Limb (tissue), 2 donors: ENCODE measurements around the gene HDAC4.

Source experiments
- DNase-seq, 2 donors: peaks; one replicate each; pipeline ENCODE4 v3.0.0-alpha.2; 2016; ENCODE audit errors: extremely low spot score in 2 of 2

The HDAC4 gene

DNA sequence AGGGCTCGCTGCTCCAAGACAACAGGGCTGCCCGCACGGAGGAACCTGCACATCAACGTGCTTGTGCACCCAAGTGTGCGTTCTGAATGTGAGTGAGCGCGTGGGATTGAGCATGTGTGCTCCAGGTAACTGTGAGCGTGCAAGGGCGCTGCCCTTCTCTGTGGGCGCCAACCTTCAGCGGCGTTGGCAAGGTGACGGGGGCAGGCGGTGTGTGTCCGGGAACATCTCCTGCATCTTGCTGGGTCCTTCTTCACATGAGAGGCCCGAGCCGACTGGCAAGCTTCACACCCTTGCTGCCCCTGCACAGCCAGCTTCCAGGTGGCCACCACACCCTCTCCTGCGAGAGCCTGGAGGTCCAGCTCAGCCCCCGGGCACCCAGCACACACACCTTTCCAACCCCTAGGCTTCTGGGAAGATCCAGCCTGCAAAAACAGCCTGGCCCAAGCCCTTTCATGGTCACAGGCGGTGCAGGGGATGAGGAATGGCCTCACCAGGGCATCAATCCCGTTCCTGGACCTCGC, 220.9 kb downstream of the HDAC4 start:
- no peak for DNase-seq

DNA sequence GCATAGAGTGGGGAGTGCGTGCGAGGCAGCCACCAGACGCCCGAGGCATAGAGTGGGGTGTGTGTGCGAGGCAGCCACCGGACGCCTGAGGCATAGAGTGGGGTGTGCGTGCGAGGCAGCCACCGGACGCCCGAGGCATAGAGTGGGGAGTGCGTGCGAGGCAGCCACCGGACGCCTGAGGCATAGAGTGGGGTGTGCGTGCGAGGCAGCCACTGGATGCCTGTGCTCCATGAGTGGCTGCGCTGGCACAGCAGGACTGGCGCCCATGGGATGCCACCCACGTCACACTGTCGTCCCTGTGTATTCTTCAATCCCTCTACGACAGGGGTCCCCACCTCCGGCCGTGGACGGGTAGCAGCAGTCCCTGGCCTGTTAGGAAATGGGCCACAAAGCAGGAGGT, 221.9 kb downstream of the HDAC4 start:
- no peak for DNase-seq

DNA sequence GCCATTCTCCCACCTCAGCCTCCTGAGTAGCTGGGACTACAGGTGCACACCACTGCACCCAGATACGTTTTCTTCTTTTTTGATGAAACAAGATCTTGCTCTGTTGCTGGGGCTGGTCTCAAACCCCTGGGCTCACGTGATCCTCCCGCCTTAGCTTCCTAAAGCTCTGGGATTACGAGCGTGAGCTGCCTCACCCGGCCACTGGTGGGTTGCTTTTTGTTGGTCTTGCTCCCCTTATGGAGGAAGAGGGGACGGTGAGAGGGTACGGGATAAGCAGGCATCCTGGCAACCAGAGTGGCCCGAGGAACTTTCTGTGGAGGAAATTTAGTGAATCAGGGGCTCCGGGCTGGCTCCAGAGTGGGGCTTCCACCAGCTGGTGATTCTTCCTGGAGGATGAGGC, 222.3 kb downstream of the HDAC4 start:
- peak in 1 of 2 donors; percentile 6 for DNase-seq

DNA sequence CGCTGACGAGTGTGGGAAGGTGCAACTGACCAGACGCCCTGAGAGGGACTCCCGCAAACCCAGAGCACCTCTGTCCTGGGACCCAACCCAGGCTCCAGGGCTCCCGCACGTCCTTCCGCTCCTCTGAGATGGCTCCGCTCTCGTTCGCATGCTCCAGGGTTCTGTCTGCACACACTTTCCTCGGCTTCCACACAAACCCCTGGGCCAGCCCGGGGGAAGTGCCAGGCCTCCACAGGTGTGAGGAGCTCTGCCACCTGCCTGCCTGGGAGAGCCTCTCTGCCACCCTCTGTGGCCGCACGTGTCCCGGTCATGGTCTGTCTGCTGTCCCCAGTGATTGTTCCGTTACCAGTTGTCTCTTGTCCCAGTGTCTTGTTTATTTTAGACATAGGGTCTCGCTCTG, 222.9 kb downstream of the HDAC4 start:
- DNase-seq: peak in 1 of 2 donors; percentile 7

DNA sequence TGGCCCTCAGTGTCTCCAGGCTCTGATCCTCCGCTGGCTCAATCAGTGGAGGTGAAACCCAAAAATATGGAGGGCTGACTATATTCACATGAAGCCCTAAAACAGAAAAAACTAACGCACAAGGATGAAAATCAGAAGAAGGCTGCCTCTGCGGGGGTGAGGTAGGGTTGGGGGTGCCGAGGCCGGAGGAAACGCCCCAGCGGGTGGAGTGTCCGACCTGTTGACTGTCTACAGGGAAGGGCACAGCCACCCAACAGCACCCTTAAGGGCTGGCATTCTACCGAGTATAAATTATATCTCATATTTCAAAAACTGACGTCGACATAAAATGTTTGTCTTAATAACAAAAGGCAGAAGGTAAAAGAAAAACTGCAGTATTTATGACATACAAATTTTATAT, 223.5 kb downstream of the HDAC4 start:
- no peak for DNase-seq

DNA sequence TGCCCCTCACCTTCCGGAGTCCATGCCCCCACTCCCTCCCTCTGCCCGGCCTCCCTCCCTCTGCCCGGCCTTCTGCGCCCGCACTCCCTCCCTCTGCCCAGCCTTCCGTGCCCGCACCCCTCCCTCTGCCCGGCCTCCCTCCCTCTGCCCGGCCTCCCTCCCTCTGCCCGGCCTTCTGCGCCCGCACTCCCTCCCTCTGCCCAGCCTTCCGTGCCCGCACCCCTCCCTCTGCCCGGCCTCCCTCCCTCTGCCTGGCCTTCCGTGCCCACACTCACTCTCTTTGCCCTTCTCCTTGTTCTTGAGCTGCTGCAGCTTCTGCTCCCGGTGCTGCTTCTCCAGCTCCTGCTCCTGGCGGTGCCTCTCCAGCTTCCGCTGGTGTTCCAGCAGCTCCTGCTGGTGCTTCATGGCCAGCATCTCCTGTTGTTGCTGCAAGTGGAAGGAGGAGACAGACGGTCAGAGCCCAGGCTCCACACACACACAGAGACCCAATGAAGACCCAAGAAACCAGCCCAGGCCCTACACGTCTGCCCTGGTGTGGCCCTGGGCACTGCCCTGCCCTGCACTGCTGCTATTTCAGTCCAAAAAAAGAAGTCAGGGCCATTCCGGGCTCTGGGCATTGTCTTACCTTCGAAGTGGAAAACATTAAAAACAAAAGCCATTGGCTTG, 224.5 kb downstream of the HDAC4 start:
- peak in 1 of 2 donors; percentile 11 for DNase-seq

DNA sequence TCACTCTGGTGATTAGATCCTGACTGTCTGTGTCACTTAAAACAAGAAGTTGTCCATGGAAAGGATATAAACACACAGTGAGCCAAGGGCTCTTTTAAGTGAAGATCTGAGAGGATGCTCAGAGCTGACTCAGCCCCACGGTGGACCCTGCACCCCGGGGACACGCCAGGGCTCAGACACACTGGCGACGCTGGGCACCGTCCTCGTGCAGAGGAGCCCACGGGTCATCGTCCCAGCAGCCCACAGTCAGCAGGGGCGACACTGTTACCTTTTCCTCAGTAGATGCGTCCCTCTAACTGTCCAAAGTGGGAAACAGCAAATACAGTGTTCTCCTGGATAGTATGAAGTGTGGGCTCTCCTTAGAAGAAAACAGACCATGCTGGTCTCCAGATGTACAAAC, 225.6 kb downstream of the HDAC4 start:
- DNase-seq: peak in 1 of 2 donors; percentile 4

DNA sequence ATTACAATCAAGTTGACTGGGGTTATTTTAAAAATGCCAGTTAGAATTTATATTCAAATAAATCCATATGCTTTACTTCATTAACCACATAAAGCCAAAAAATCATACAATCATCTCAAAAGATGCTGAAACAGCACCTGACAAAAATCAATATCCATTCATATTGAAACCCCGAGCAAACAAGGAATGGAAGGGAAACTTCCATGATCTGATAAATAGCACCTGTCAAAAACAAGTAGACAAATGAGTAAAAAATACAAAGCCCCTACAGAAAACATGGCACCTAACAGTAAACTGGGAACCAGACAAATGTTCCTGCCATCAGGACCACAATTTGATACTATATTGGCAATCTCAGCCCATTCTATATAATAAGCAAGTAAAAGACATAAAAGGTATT, 227.5 kb downstream of the HDAC4 start:
- no peak for DNase-seq

DNA sequence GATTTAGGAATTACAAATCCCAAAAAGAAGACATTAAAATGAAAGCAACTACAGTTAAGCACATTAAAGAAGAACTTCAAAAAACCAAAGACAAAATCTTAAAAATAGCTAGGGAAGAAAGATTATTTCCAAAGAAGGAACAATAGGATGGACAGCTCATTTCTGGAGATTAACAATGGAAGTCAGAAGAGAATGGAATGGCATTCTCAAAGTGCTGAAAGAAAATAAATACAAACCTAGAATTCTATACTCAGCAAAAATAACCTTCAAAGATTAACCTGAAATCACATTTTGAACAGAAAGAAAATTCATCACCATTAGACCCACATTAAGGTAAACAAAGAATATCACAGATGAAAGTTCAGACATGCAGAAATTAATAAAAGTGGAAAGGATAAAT, 229.2 kb downstream of the HDAC4 start:
- DNase-seq: no peak

DNA sequence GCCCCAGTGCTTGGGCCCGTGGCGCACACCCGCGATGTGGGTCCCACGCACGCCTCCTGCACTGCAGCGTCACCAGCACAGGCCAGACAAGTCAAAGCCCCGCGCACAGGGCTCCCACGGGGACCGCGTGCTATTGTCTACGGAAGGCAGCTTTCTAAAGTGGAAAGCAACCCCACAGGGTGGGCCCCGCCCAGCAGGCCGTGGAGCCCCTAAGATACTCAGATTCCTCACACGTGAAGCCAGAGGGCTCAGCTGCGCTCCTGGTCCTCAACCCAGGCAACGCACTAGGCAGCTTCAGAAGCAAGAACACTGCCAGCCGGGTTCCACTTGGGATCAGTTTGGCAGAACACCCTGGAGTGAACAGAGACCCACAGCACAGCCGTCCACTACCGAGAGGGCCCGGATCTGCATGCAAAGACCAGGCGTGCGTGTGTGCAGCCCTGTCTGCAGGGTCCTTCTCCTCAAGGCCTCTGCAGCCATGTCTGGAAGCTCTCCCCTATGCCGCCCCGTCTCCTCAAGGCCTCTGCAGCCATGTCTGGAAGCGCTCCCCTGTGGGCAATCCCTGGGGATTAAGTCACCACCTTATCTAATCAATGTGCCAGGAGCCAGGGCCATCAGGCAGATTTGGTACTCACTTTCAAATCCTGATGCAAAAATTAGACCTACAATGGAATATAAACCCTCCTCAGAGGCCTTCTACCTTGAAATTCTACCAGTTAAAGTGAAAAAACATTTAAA, 231.3 kb downstream of the HDAC4 start:
- peak in 1 of 2 donors; percentile 15 for DNase-seq

DNA sequence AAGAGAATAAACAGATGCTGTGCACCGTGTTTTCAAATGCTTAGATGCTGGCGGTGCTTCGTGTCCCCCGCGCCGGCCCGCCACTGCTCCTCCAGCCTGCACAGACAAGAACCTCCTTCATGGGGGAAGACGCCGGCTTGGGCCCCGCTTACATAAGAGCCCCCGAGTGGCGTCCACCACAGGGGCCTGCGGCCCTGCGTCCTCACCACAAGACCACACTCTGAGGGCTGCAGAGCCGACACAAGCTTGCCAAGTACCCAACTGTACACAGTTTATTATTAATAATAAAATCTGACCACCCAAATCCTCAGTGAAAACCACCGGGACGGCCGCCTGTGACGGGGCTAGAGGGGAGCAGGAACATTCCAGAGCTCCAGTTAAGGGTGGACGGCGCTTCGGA, 232.2 kb downstream of the HDAC4 start:
- peak in 1 of 2 donors; percentile 22 for DNase-seq

DNA sequence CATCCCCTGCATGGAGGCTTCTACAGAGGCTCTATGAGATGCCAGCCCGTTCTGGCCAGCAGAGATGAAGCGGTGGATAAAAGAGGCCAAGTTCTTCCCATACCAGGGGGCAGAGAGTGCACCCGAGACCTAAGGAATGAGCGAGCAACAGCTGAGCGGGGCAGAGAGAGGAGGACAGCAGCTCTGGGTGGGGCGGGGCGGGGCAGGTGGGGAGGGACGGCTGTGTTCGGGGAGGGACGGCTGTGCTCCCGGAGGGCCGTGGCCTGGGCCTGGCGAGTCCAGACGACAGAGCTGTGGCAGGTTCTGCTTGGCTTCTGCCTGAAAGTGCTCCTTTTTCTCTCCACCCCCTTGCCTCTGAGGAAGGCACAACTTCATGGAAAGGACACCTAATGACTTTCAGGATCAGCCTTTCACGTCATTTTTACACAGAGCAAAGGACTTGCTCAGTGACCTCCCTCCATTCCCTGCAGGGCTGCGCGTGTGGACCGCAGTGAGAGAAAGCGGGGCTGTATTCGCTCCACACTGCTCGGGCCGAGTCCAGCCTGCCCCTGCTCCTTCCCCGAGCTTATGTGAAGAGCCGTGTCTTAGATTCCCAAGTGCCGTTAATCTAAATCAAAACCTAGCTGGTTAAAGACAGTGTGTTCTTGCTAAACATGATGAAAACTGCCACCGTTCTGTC, 232.9 kb downstream of the HDAC4 start:
- DNase-seq: peak in 1 of 2 donors; percentile 32

DNA sequence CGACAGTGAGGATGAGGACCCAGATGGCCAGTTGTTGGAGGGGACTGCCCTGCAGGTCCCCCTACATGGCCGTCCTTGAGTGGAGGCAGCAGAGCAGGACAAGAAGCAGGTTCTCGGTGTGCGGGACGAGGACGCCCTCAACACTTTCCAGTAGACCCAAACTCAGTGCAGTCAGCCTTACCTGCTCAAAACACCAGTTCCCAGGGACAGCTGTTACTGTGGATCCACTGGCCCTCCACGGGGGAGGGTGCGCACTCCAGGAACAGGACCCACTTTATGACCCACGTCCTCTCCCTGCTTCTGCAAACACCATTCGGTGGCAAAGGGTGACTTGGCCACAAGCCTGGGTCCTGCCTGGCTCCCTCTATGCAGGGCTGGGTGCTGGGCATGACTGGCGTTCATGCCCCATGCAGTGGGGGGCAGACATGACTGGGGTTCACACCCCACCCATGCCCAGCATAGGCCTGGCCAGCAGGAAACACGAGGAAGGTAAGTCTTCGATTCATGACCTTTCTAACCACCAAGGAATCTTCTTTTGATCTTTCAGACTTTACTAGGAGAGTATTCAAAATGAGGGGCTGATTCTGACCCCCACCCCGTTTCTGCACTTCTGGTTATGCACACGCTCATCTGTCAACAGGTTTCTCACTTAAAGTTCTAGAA, 233.7 kb downstream of the HDAC4 start:
- DNase-seq: peak in 1 of 2 donors; percentile 17

DNA sequence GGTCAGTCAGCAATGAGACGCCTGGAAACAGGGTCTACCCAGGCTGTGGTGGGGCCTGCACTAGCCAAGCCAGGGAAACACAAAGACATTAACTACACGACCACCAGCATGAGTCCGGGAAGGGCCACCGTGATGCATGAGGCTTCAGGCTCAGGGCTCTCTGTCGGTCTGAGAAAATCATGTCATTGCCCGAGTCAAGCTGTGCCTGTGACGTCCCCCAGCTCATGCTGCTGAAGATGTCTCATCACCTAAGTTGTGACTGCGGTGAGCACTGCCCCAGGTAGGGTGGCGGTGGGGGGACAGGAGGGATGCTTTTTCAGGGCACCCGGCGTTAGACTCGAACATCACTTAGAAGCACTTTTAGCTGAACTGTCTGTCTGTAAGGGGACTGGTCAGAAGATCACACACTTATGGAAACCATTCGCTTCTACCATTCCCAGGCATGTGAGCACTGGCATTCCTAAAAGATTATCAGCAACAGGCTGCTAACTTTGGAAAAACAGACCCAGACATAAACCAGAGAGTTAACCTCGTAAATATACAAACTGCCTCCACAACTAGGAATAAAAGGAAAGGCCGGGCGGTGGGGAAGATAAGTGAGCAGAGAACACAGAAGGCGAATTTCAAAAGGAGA, 234.5 kb downstream of the HDAC4 start:
- DNase-seq: peak in 1 of 2 donors; percentile 13

DNA sequence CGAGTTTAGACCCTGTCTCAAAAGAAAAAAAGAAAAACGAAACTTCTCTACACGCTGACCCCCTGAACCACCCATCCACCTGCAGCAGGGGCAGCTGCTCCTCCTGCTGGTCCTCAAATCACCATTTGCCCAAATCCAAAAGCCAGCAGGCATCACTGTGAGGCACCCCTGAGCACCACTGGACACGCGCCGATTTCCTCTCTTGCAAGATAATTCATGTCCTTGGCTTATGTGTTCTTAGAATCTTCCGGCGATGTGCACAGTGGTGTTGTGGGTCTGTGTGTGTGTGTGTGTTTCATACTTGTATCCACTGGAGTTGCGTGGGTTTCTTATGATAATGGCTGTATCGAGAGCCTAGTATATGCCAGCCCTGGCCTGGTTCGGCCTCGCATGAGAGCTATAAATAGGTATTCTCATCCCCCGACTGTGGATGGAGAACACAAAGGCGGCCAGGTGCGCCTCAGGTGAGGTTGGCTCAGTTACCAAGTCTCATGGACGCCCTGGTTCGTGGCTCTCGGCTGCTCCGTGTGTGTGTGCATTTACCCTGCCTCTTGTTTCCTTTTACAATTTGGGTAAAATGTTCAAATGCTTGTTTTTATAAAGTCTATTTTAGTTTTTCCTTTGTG, 235.5 kb downstream of the HDAC4 start:
- DNase-seq: peak in 1 of 2 donors; percentile 11

DNA sequence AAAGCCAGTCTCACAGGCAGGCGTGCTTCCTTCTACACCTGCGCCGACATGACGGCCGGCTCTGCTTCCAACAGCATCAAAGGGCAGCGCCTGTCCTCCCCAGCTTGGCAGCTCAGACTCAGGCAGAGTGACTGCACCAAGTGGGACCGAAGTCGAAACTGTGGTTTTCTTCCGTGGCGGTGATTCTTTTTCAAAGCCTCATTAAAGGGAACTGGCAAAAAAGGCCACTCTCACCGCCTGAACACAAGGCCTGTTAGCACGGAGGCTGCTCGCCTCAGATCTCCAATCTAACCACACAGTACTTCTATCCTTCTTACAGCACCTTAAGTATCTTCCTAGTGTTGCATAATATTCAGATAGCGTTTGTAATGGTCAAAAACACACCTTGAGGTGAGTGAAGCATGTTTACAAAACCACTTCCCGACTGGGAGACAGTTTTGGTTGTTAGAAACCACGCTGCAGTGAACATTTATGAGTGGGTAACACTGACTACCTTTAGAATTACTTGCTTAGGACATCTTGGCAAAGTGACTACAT, 236.4 kb downstream of the HDAC4 start:
- DNase-seq: no peak

DNA sequence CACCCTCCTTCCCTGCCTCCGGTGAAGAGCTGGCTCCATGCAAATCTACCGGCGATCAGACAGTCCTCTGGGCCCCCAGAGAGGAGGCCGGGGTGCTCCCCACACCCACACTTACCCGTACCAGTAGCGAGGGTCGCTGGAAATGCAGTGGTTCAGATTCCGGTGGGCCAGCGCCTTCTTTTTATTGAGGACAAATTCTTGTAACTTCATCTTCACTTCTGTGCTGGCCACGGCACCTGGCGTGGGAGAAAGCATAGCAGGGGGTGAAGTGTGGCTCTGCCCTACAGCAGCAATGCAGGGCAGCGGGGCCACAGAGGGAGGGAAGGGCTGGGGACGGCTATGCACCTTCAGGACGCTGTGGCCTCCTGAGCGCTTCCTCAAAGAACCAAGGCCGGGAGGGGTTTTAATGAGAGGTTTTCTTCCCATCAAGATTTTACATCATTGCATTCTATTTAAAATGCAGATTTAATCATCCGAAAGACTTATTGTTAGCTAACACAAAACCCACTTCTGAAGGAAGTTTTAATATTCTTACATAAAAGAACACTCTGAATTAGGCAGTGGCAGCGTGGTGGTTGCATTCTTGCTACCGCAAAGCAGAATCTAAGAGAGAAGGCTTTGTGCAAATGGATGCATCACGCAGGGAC, 237.0 kb downstream of the HDAC4 start:
- DNase-seq: no peak

DNA sequence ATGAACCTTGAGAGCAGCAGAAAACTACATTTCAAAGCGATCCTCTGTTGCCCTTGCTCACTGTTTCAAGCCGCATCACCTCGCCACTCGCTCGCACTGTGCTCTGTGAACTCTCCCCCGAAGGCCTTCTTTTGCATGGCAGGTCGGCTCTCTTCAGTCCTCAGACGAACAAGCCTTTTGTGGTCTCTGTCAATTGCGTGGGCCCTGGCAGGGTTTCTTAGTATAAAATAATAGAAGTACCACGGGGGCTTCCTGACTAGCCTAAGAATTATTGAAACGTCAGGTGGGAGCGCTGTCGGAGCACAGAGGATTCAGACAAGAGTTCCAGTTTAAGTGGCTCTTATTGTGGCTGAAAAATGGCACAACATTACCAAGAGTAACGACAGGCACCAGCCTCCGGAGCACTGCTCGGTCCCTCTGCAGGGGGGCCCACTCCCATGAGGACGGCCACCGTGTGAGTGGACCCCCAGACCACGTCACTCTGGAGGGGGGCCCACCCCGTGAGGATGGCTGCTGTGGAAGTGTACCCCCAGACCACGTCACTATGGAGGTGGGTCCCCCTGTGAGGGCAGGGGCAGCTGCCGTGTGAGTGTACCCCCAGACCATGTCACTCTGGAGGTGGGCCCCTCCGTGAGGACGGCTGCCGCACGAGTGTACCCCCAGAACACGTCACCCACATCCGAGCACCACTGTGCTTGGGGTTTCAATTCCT, 237.7 kb downstream of the HDAC4 start:
- peak in 1 of 2 donors; percentile 6 for DNase-seq

DNA sequence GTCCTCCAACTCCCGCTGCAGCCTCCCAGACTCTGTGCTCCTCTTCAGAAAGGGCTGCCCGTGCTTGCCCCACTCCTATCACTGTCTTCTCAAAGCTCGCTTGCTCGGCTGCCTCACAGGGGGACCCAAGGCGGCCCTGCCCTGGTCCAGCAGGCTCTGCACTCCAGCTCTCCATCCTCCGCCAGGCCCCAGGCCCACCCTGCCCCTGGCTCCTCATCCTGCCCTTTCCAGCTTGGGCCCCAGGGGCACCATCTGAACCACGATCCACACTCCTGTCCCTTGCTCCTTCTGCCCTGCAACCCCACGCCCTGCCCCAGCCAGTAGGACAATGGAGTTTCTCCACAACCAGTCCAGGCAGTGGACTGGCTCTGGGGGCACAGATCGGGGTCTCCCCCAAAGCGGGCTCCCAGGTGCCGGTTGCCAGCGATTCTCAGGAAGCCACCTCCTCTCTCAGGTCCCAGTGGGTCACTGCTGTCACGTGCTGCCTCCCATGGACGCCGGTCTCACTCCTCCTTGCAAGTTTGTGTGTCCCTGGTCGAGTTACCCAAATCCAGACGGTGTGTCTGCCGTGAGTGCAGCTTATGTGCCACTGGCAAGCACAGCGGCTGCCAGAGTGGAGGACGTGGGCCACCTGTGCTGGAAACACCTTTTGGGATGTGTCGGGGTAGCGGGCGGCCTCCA, 238.5 kb downstream of the HDAC4 start:
- peak in 1 of 2 donors; percentile 16 for DNase-seq
